ENCODE results near the gene LBR.

LBR gene

GRCh38 chr1:225425201-225425786 lies 2.5 kb downstream of the LBR start:
- H3K4me3 Mint-ChIP-seq, result peak overlapping the region; percentile 64
- DNase-seq (ENCODE audit: low spot score in 2 of 2) (no peak), ATAC-seq (ENCODE audit: low read depth) (no peak)
- peaks cover 34% of the 10 kb centered on the region for H3K4me1 Mint-ChIP-seq
- peak overlapping the region; percentile 79 for H3K27ac Mint-ChIP-seq
- H3K27me3 Mint-ChIP-seq, result no peaks in the 10 kb centered on the region
- peaks cover 7% of the 10 kb centered on the region for H3K36me3 Mint-ChIP-seq
- H3K9me3 Mint-ChIP-seq, result no peaks in the 10 kb centered on the region

GRCh38 chr1:225424562-225425200 lies 3.2 kb downstream of the LBR start:
- Mint-ChIP-seq H3K36me3 (peaks cover 7% of the 10 kb centered on the region), H3K4me3 (no peak overlapping the region), H3K4me1 (peaks cover 34% of the 10 kb centered on the region), H3K27me3 (no peaks in the 10 kb centered on the region), H3K9me3 (no peaks in the 10 kb centered on the region), H3K27ac (no peak overlapping the region)
- ATAC-seq (ENCODE audit: low read depth) (no peak), DNase-seq (ENCODE audit: low spot score in 2 of 2) (no peak)

- H3K4me3 Mint-ChIP-seq, result peak overlapping the region; percentile 9
These were observed 4.4 kb downstream of the LBR start for GRCh38 chr1:225423518-225423855.

GRCh38 chr1:225422795-225423517 lies 4.9 kb downstream of the LBR start:
- Mint-ChIP-seq H3K27ac (peak overlapping the region; percentile 56), H3K27me3 (no peaks in the 10 kb centered on the region), H3K36me3 (peaks cover 16% of the 10 kb centered on the region), H3K4me1 (peaks cover 38% of the 10 kb centered on the region), H3K4me3 (no peak overlapping the region), H3K9me3 (no peaks in the 10 kb centered on the region)
- ATAC-seq (ENCODE audit: low read depth) (no peak), DNase-seq (ENCODE audit: low spot score in 2 of 2) (no peak)

More at GRCh38 chr1:225423518-225423855, 4.4 kb downstream of the LBR start:
- ATAC-seq (ENCODE audit: low read depth), result no peak
- peak overlapping the region; percentile 18 for H3K27ac Mint-ChIP-seq
- no peaks in the 10 kb centered on the region for H3K9me3 Mint-ChIP-seq
- H3K36me3 Mint-ChIP-seq, result peaks cover 13% of the 10 kb centered on the region
- H3K27me3 Mint-ChIP-seq, result no peaks in the 10 kb centered on the region
- no peak for DNase-seq (ENCODE audit: low spot score in 2 of 2)
- peaks cover 38% of the 10 kb centered on the region for H3K4me1 Mint-ChIP-seq

- Mint-ChIP-seq H3K27me3 (no peaks in the 10 kb centered on the region), H3K27ac (peak overlapping the region; percentile 56), H3K36me3 (peaks cover 21% of the 10 kb centered on the region), H3K4me1 (peaks cover 38% of the 10 kb centered on the region), H3K4me3 (no peak overlapping the region), H3K9me3 (no peaks in the 10 kb centered on the region)
- DNase-seq (ENCODE audit: low spot score in 2 of 2), result no peak
- ATAC-seq (ENCODE audit: low read depth), result no peak
These were observed 5.7 kb downstream of the LBR start for GRCh38 chr1:225422031-225422605.

GRCh38 chr1:225418598-225418997 lies 9.2 kb downstream of the LBR start:
- H3K9me3 Mint-ChIP-seq, result no peaks in the 10 kb centered on the region
- peaks cover 21% of the 10 kb centered on the region for H3K4me1 Mint-ChIP-seq
- H3K27ac Mint-ChIP-seq, result no peak overlapping the region
- ATAC-seq (ENCODE audit: low read depth), result no peak
- H3K36me3 Mint-ChIP-seq, result peaks cover 35% of the 10 kb centered on the region
- no peaks in the 10 kb centered on the region for H3K27me3 Mint-ChIP-seq
- H3K4me3 Mint-ChIP-seq, result no peak overlapping the region
- DNase-seq (ENCODE audit: low spot score in 2 of 2), result no peak

GRCh38 chr1:225418059-225418458 lies 9.8 kb downstream of the LBR start:
- ATAC-seq (ENCODE audit: low read depth), result no peak
- peaks cover 17% of the 10 kb centered on the region for H3K4me1 Mint-ChIP-seq
- no peak for DNase-seq (ENCODE audit: low spot score in 2 of 2)
- no peaks in the 10 kb centered on the region for H3K27me3 Mint-ChIP-seq
- H3K27ac Mint-ChIP-seq, result no peak overlapping the region
- H3K9me3 Mint-ChIP-seq, result no peaks in the 10 kb centered on the region
- H3K36me3 Mint-ChIP-seq, result peaks cover 32% of the 10 kb centered on the region
- no peak overlapping the region for H3K4me3 Mint-ChIP-seq

- Mint-ChIP-seq H3K27ac (no peak overlapping the region), H3K36me3 (peaks cover 34% of the 10 kb centered on the region)
- ATAC-seq (ENCODE audit: low read depth), result no peak
These were observed 11.7 kb downstream of the LBR start for GRCh38 chr1:225415967-225416745.

GRCh38 chr1:225415307-225415706 lies 12.5 kb downstream of the LBR start:
- peaks cover 37% of the 10 kb centered on the region for H3K36me3 Mint-ChIP-seq
- DNase-seq (ENCODE audit: low spot score in 2 of 2) (no peak), ATAC-seq (ENCODE audit: low read depth) (no peak)
- H3K4me1 Mint-ChIP-seq, result peaks cover 14% of the 10 kb centered on the region
- H3K27ac Mint-ChIP-seq, result no peak overlapping the region
- H3K27me3 Mint-ChIP-seq, result no peaks in the 10 kb centered on the region
- no peak overlapping the region for H3K4me3 Mint-ChIP-seq
- H3K9me3 Mint-ChIP-seq, result no peaks in the 10 kb centered on the region

More at GRCh38 chr1:225415967-225416745, 11.7 kb downstream of the LBR start:
- DNase-seq (ENCODE audit: low spot score in 2 of 2), result no peak
- H3K9me3 Mint-ChIP-seq, result no peaks in the 10 kb centered on the region
- H3K4me3 Mint-ChIP-seq, result no peak overlapping the region
- H3K4me1 Mint-ChIP-seq, result peaks cover 11% of the 10 kb centered on the region
- H3K27me3 Mint-ChIP-seq, result no peaks in the 10 kb centered on the region

- Mint-ChIP-seq H3K36me3 (peaks cover 36% of the 10 kb centered on the region), H3K9me3 (no peaks in the 10 kb centered on the region), H3K27ac (no peak overlapping the region), H3K4me3 (no peak overlapping the region), H3K4me1 (peaks cover 12% of the 10 kb centered on the region), H3K27me3 (no peaks in the 10 kb centered on the region)
- no peak for DNase-seq (ENCODE audit: low spot score in 2 of 2)
- ATAC-seq (ENCODE audit: low read depth), result peak; percentile 47
These were observed 14.0 kb downstream of the LBR start for GRCh38 chr1:225413708-225414375.

- Mint-ChIP-seq H3K4me1 (peaks cover 10% of the 10 kb centered on the region), H3K27me3 (no peaks in the 10 kb centered on the region), H3K4me3 (no peak overlapping the region), H3K27ac (no peak overlapping the region), H3K36me3 (peaks cover 33% of the 10 kb centered on the region), H3K9me3 (no peaks in the 10 kb centered on the region)
- ATAC-seq (ENCODE audit: low read depth) (no peak), DNase-seq (ENCODE audit: low spot score in 2 of 2) (no peak)
These were observed 15.0 kb downstream of the LBR start for GRCh38 chr1:225412803-225413351.

GRCh38 chr1:225412321-225412720 lies 15.5 kb downstream of the LBR start:
- DNase-seq (ENCODE audit: low spot score in 2 of 2) (no peak), ATAC-seq (ENCODE audit: low read depth) (no peak)
- Mint-ChIP-seq H3K4me3 (no peak overlapping the region), H3K36me3 (peaks cover 30% of the 10 kb centered on the region), H3K27me3 (no peaks in the 10 kb centered on the region), H3K9me3 (no peaks in the 10 kb centered on the region), H3K4me1 (peaks cover 10% of the 10 kb centered on the region), H3K27ac (no peak overlapping the region)

- peaks cover 34% of the 10 kb centered on the region for H3K36me3 Mint-ChIP-seq
These were observed 17.8 kb downstream of the LBR start for GRCh38 chr1:225410036-225410435.

More at GRCh38 chr1:225410036-225410435, 17.8 kb downstream of the LBR start:
- no peaks in the 10 kb centered on the region for H3K9me3 Mint-ChIP-seq
- no peak overlapping the region for H3K4me3 Mint-ChIP-seq
- H3K27me3 Mint-ChIP-seq, result no peaks in the 10 kb centered on the region
- DNase-seq (ENCODE audit: low spot score in 2 of 2) (no peak), ATAC-seq (ENCODE audit: low read depth) (no peak)
- no peak overlapping the region for H3K27ac Mint-ChIP-seq
- H3K4me1 Mint-ChIP-seq, result peaks cover 10% of the 10 kb centered on the region

Data from memory B cell (primary cell).